Cortex of kidney (tissue), 1 donor: Measurements from ENCODE around the gene MRPL41.
A peak's percentile ranks its signal among the peaks of the same experiment; 100 is the strongest.
"Not testable (repeated sequence)": the region's sequence is repeated elsewhere in the genome, so short reads cannot be mapped to it uniquely, and the experiment has no call there.

ENCODE experiments used
- DNase-seq: peaks from one replicate; lab custom pipeline; 2025; lab: John Stamatoyannopoulos, UW

The MRPL41 gene

DNA sequence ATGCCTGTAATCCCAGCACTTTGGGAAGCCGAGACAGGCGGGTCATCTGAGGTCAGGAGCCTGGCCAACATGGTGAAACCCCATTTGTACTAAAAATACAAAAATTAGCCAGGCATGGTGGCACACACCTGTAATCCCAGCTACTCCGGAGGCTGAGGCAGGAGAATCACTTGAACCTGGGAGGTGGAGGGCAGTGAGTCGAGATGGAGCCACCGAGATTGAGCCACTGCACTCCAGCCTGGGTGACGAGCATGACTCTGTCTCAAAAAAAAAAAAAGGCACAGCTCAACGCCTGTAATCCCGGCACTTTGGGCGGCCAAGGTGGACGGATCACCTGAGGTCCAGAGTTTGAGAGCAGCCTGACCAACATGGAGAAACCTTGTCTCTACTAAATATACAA lies 2.0 kb downstream of the MRPL41 start:
- DNase-seq: not testable (repeated sequence)

GRCh38 chr9:137554349-137554748 lies 2.7 kb downstream of the MRPL41 start:
- no peak for DNase-seq

GRCh38 chr9:137555179-137555578 lies 3.5 kb downstream of the MRPL41 start:
- DNase-seq: no peak

DNA sequence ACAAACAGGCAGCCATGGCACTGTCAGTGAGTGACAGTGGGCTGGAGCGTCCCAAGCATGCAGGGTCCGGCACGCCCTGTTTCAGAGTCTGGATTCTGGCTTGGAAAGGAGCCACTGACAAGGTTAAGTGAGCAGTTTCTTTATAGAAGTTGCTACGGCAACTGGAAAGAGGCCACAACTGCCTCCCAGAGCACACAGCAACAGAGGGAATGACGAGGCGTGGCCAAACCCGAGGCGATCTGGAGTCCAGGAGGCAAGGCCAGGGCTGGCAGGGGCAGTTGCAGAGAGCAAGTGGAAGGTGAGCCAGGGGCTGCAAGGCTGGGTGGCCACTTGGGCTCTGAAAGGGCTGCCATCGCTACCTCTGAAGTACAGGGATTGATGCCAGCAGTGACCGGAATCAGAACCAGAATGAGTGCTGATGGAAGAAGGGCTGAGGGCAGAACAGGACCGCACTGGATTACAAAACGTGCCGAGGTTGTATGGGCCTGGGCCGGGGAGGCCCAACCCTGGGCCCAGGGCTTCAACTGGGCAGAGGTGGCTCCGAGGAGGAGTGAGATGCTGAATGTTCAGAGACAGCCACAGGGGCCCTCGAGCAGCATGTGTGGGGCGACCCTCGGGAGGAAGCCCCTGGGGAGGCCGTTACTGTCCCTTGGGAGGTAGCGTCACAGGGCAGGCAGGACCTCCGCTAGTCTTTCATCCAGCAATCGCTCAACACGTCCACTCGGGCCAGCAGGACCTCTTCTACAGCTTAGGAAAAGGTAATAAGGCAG lies 4.6 kb downstream of the MRPL41 start:
- no peak for DNase-seq

- DNase-seq: no peak
Observed at GRCh38 chr9:137558127-137558526, 6.4 kb downstream of the MRPL41 start.

DNA sequence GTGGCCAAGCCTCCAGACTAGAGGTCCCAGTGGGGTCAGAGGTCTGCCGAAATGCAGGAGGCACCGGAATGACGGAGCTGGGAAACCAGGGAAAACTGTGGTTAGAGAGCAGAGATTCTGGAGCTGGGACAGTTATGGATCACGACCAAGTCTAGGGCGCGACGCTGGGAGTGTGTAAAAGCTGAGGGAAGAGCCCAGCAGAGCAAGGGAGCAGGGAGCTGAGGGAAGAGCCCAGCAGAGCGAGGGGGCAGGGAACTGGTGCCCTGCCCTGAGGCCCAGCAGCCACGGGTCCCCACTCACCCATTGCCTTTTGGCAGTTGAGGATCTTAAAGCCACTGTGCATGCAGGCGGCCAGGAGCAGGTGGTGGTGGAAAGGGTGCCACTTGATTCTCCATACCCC lies 12.5 kb downstream of the MRPL41 start:
- no peak for DNase-seq

- no peak for DNase-seq
Observed at GRCh38 chr9:137564817-137565411, 13.2 kb downstream of the MRPL41 start.

- DNase-seq: not testable (repeated sequence)
Observed at GRCh38 chr9:137568445-137568844, 16.8 kb downstream of the MRPL41 start.

DNA sequence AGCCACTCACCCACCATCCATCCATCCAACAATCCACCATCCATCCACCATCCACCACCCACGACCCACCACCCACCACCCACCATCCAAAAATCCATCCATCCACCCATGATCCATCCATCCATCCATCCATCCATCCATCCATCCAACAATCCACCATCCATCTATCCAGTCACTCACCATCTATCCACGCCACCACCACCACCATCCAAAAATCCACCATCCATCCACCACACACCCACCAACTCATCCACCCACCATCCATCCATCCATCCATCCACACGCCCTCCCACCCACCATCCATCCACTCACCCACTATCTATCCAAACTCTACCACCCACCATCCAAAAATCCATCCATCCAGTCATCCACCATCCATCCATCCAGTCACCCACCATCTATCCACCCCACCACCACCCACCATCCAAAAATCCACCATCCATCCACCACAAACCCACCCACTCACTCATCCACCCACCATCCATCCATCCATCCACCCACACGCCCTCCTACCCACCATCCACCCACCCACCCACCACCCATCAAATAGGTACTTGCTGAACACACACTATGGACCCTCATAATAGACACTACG lies 18.0 kb downstream of the MRPL41 start:
- DNase-seq: no peak

DNA sequence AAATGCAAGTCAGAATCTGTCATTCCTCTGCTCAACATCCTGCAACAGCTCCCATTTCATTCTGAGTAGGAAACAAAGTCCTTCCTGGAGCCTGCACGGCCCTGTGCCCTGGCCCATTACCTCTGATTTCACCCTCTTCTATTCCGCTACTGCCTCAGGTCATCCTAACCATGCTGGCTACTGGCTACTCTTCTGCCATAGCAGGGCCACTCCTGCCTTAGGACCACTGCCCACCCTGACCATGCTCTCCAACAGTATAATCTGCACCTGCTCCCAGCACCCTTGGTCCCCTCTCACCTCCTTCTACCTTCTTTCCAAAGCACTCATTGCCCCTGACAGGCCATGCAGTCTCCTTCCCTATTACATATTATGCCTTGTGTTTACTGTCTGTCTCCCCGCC lies 18.9 kb downstream of the MRPL41 start:
- no peak for DNase-seq

DNA sequence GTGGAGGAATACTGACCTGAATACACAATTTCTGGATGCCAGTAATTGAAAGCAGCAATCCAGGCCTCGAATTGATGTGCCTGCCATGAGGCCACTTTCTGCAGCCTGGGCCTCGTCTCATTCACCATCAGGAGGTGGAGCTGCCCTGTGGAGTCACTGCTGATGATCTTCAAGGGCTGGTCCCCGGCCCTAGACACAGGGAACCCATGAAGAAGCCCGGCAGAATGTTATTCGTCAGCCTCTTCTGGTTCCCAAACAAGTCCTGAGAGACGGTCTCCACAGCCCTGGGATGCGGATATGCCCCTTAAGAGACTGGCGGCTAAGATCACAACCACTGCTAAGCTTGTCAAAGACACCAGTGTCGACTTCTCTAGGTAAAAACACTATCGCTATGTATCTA lies 22.5 kb downstream of the MRPL41 start:
- DNase-seq: no peak

- no peak for DNase-seq
Observed at GRCh38 chr9:137575364-137575715, 23.7 kb downstream of the MRPL41 start.

GRCh38 chr9:137575716-137576411 lies 24.2 kb downstream of the MRPL41 start:
- no peak for DNase-seq

DNA sequence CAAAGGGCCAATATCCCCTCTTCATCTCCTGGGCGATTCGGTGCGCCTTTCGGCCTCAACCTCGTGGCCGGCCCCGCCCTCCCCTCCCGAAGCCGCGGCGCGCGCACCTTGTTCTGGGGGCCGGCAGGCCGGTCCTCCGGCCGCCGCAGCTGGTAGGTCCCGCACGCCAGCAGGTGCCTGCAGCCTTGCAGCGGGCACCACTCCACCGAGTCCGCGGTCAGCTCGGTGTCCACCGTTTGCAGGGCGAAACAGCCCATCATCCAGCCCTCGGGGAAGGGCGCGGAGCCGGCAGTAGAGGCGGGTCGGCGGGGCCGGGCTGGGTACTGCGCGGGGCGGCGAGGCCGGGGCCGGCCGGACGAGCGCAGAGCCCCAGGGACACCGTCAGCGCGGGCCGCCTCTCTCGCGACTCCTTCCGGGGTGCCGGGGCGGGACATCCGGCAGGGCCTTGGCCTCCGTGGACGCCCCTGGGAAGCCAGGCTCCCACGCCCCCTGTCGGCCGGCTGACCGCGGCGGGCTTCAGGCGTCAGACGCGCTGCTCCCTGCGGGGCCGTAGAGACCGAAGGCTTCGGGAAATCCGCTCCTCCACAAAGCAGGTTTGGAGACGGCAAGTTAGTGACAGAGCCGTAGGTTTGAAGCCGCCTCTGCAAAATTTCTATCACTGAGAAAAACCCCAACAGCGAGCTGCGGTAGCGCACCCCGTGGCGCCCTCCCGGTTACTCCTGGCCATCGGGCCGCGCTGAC lies 27.0 kb downstream of the MRPL41 start, which contains the start of gene DPH7:
Gene DPH7, minus strand, starts transcription at position 408 of the 741 bp plus-strand sequence. Its CDS starts 148 bp downstream, at position 260.
- DNase-seq: peak; percentile 72

DNA sequence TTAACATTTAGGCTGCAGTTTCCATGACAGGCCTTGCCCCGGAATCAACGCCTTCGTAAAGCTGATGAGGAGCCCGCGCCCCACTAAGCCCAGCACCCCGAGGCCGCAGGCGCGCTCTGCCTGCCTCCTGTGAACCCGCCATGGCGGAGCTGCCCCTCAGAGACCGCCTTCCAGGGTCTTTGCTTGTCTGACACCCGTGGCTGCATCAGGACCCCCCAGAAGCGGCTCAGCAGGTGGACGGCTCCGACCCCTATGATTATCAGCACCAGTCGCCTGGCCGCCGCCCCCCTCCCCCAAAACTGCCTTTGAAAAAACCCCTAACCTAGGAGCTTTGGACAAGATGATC lies 27.6 kb downstream of the MRPL41 start:
- no peak for DNase-seq

DNA sequence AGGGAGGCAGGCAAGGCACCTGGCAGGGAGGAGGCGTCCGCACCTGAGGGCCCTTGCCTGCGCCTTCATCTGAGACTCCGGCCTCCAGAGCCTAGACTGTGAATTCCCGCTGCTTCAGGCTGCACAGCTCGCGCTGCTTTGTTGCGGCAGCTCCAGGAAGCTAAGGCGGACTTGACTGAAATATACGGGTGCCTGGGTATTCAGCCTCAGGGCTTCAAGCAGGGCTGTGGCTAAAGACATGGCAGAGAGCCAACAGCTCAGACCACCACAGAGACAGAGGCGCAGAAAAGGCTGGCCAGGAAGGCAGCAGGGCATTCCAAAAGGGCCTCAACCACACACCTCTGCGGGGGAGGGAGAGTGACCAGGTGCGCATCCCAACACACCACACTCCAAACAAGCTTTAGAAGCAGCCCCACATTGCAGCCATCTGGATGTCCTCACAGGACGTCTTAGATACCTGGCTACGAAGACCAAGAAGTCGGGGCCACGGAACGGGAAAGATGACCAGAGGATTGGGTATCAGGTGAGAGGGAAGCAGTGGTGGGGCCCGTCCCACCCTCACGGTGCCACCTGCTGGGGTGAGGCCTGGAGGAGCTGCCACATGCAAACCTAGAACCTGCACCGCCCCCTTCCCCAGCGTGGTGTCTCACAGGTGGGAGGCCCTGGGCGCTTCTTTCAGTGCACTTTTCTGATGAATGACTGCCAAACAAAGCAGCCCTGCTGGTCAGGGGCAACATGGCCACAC lies 28.7 kb downstream of the MRPL41 start:
- no peak for DNase-seq

GRCh38 chr9:137580954-137581322 lies 29.3 kb downstream of the MRPL41 start:
- DNase-seq: no peak

DNA sequence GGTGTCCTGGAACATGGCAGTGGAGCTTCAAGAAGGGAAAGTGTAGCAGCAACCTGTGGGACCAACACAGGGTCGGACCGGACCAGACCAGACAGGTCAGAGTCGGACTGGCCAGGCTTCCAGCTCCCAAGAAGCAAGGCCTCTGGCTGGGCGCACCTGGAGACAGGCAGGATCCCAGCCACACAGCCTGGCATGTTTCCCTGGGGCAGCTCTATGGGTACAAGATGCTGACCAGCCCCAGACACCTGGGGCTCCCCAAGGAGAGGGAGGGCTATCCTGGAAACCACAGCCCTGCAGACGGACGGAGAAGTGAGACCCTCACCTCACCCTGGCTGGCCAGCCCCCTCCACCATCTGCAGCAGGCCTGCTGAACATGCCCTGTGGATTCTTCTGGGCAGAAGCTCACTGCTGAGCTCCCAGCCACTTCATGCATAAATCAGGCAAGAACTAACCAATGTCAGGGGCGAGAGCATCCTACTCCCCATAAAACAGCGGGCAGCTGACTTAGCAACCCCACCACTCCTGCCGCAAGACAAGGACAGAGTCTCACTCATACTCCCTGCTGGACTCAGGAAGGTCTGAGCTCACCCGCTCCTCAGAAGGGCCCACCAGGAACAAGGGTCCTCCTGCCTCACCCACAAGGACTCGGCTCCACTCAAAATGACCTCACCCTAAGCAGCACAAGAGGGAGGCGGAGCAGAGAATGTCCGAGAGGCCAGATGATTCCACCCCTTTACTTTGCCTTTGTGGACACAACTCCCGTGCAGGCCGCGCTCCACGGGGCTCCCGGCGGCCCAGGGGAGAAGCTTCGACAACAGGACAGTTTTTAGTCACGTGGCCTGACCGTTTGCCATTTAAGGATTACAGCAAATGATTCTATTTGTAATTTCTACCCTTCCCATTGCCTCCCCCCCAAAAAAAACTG lies 29.9 kb downstream of the MRPL41 start:
- no peak for DNase-seq

DNA sequence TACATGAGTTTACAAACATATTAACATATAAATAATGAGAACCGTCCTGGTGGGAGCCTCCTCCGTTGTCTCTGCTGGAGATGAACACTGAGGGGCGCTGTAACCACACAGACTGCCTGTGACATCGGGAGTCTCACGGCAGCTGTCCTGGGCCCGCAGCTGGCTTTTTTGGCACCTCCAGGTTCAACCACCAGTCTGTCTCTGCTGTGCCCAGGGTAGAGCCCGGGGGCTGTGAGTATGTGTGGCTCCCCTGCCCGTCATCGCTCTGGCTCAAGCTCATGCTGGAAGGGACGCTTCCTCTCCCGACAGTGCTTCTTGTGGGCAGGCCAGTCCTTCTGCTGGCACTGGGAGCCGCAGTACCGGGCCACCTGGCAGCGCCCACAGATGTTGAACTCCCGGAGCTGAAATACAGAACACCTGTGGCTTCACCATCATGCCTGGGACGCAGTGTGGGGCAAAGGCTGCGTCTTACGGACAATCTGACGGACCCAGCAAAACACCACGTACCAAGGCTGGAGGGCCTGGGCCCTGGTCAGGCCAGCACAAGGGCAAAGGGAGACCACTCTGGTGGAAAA lies 30.7 kb downstream of the MRPL41 start:
- no peak for DNase-seq

DNA sequence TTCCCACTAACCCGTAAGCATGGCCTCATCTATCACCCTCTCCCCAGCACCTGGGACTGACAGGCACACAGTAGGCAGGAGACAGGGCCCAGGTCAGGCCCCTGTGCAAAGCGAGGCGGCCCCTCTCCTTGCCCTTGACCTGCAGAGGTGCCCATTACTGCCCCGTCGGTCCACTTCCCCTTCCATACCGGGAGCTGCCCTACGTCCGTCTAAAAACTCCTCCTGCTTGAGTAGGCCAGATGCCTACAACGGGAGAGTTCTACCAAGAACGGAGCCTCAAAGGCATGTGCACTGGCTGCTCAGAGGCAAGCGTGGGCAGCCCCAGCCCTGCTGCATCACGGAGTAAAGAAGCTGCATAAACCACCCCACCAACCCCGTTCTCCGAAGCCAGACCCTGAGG lies 31.7 kb downstream of the MRPL41 start:
- DNase-seq: no peak
